Measurements from ENCODE around the gene ZDHHC8.

ZDHHC8 gene

DNA sequence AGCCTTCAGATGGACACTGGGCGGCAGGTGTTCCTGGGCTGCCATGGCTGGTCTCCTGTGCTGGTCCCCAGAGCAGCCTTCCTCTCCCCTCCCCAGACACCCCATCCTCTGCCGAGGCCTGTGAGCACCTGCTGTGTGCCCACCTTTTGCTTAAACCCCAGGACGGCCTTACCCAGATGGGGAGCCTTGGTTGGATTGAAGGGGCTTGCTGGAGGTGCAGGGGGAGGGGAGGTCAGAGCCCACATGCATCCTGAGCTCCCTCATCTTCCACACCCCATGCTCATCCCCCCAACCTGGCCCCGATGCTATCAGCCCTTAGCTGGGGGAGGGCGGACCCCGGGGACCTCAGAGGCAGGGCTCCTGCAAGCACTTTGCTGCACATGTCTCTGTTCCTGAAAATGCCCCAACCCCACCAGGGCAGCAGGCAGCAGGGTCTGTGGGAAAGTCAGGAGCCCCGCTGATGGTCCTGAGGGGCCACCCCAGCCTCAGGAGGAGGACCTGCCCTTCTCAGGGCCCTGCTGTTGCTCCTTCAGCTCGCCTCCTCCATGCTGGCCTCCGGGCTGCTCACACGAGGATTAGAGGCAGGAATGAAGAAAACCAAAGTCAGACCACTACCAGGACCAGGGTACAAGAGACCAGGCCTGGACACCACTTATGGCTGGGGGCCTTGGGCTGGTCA, 60.8 kb downstream of the ZDHHC8 start:
- no peak for DNase-seq (ENCODE audit: low read depth in 2 of 3, low spot score in 2 of 3)

DNA sequence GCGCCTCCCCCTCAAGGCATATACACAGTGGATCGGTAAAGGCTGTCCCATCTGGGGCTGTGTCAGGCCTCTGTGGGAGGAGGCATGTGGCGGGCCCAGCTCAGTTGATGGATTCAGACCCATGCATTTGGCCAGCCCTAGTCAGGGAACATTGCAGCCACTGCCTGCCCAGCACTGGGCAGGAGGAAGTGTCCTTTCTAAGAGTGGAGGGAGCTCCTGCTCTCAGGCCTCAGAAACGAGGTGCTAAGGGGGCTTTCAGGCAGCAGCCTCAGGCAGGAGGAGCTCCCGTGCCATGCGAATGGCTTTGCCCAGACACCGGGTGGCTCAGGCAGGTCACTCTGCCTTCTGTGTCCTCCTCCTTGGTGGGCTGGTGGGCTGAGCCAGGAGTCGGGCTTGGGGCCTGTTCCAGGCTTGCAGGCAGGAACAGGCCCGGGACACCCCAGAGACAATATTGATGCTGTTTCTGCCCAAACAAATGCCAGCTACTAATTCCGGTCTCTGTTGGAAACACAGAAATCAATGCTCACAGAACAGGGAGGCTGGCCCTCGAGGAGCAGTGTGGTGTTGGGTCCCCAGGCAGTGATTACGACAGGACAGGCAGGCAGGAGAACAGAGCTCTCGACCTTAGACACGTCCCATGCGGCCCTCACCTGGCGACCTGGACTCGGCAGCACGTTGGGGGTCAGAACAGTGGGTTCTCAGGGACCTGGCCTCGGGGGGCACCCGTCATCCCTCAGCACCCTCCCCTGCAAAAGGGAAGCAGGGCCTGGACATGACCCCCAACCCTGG, 61.6 kb downstream of the ZDHHC8 start:
- no peak for DNase-seq (ENCODE audit: low read depth in 2 of 3, low spot score in 2 of 3)

DNA sequence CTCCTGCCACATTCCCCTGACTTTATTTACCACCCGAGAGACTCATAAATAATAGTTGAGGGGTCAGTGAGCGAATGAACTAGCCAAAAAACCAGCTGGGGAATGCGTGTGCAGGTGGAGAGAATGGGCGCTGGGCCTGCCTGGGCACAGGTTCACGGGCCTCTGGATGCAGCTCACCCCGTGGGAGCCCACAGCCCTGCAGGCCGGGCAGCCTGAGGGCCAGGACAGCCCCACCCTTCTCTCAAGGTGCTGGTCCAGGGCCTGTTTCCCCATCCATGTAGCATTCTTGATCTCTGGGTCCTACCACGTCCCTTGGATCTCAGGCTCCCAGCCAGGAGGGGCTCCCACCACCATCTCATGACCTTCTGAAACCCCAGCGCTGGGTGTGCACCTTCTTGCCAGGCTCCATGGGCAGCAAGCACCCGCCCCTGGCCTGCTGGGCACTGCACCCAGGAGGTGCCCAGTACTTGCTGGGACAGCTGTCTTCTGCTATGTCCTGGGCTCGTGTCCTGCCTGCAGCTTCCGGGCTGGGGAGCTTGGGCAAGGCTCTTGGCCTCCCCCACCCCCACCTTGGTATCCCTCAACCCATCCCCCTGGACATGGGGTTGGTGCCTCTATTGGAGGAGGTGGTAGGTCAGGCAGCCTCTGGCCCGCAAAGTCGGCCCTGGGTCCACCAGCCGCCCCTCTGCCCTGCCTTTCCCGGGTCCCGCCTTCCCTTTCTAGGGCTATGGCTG, 62.3 kb downstream of the ZDHHC8 start:
- DNase-seq (ENCODE audit: low read depth in 2 of 3, low spot score in 2 of 3), result no peak

DNA sequence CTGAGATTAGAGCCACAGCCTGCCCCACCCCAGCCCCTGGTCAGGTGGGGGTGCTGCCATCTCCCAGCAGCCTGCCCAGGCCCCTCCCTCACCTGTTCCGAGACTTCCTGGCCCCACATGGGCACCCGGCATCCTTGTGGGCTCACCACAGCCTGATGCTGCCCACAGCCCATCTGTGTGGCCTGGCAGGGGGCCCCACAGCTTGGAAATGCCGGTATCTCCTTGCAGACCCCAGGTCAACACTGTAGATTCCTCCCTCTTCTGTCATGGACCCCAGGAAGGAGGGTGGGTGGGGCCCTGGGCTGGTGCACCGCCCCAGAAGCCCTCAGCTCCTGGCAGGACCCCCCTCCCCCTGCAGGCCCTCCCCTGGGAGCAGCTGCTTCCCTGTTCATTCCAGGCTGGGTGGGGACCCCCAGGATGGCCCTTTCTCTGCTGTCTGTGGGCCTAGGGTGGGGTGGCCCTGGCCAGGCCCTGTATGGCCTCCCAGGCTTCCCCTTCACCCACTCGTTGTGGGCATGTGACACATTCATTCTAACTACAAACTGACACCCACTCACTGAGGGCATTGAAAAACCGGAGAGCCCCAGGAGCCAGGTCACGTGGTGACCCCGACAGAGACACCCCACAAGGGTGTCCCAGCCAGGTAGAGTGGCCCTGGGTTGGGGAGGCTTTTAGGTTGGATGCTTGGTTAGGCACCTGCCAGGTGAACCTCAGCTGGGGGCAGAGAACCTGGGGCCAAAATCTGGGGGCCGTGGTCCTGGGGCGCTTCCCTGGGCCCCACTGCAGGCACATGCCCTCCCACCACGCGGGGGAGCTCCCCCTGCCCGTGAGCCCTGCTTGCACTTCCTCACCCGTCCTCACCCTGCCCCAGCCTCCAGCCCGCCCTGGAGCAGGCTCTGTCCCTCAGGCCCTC, 63.3 kb downstream of the ZDHHC8 start:
- DNase-seq (ENCODE audit: low read depth in 2 of 3, low spot score in 2 of 3), result no peak

DNA sequence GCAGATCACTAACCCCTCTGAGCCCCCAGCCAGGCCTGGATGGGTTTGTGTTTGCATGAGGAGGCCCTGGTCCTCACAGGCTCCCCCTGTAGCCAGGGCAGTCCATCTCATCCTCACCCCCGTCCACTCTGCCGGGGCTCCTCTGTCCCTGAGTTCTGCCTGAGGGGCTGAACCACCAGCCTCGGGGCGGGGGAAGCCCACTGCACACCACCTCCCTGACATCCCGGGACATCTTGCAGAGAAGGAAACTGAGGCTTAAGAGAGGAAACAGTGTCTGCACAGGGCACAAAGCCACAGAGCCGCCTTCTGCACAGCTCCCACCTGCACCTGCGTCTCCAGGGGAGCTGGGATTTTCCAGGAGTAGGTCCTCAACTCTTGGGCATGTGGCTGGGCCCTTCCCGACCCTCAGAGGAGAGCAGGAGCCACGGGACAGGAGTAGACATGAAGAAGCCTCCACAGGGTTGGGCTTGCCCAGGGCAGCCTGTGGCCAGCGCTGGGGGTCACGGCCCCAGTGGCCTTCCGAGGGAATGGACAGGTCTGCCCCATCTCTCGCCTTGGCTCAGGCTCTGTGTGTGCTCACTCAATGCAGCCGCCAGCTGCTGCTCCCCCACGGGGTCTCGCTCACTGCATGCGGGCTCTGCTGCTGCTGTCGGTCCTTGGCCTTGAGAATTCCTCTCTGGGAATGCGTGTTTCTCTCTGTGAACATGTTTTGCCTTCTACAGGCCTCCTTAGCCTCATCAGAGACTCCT, 64.7 kb downstream of the ZDHHC8 start:
- DNase-seq (ENCODE audit: low read depth in 2 of 3, low spot score in 2 of 3), result no peak
